ENCODE results near the gene SLC22A25.

DNA sequence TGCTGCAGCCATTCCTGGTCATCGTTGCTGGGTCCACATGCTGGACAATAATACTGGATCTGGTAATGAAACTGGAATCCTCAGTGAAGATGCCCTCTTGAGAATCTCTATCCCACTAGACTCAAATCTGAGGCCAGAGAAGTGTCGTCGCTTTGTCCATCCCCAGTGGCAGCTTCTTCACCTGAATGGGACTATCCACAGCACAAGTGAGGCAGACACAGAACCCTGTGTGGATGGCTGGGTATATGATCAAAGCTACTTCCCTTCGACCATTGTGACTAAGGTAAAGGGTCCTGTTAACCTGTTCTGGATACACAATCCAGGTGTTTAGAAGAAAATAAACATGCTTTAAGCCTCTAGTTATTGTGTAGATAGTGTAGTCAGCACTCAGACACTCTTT is 46.9 kb upstream of the SLC22A25 start:
- TF ChIP-seq, protein P1, sequence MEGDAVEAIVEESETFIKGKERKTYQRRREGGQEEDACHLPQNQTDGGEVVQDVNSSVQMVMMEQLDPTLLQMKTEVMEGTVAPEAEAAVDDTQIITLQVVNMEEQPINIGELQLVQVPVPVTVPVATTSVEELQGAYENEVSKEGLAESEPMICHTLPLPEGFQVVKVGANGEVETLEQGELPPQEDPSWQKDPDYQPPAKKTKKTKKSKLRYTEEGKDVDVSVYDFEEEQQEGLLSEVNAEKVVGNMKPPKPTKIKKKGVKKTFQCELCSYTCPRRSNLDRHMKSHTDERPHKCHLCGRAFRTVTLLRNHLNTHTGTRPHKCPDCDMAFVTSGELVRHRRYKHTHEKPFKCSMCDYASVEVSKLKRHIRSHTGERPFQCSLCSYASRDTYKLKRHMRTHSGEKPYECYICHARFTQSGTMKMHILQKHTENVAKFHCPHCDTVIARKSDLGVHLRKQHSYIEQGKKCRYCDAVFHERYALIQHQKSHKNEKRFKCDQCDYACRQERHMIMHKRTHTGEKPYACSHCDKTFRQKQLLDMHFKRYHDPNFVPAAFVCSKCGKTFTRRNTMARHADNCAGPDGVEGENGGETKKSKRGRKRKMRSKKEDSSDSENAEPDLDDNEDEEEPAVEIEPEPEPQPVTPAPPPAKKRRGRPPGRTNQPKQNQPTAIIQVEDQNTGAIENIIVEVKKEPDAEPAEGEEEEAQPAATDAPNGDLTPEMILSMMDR (IDR thresholded peaks at IDR 0.05 in 2 of 3, conservative IDR thresholded peaks at IDR 0.05 in 1 of 3; ENCODE audit: borderline replicate concordance in 1 of 3, insufficient read depth in 1 of 3, low read depth in 2 of 3, low read length in 2 of 3) = no peak
- TF ChIP-seq REST (IDR thresholded peaks at IDR 0.05; ENCODE audit: low read depth) = no peak
- no peak for TF ChIP-seq POLR2A (IDR thresholded peaks at IDR 0.05; ENCODE audit: borderline replicate concordance, extremely low read depth, insufficient read depth, insufficient read length)
- TF ChIP-seq ZNF274 (IDR thresholded peaks at IDR 0.05; ENCODE audit: low read depth, low read length) = no peak
- TF ChIP-seq, protein P2, sequence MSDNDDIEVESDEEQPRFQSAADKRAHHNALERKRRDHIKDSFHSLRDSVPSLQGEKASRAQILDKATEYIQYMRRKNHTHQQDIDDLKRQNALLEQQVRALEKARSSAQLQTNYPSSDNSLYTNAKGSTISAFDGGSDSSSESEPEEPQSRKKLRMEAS (IDR thresholded peaks at IDR 0.05) = no peak
- TF ChIP-seq YY1 (IDR thresholded peaks at IDR 0.05; ENCODE audit: extremely low read depth, insufficient replicate concordance, low read depth, low read length) = no peak
- no peak for TF ChIP-seq CEBPB (IDR thresholded peaks at IDR 0.05; ENCODE audit: low read depth)
- no peak for TF ChIP-seq POLR2AphosphoS5 (IDR thresholded peaks at IDR 0.05; ENCODE audit: low read depth, low read length)
- TF ChIP-seq SRF (IDR thresholded peaks at IDR 0.05; ENCODE audit: low read depth) = no peak
- TF ChIP-seq RAD21 (IDR thresholded peaks at IDR 0.05; ENCODE audit: low read depth) = no peak
- TF ChIP-seq EZH2 (IDR thresholded peaks at IDR 0.05) = no peak
- TF ChIP-seq JUND (IDR thresholded peaks at IDR 0.05) = no peak
- no peak for TF ChIP-seq EZH2phosphoT487 (IDR thresholded peaks at IDR 0.05; ENCODE audit: borderline replicate concordance)

Measured in HCT116 (cell line).